GM19238 (cell line): ENCODE results near the gene STIMATE.
A peak's percentile ranks its signal among the peaks of the same experiment; 100 is the strongest.

ENCODE experiments used
- DNase-seq: peaks from one replicate; pipeline ENCODE4 v3.0.0; 2011; ENCODE audit warnings: low spot score; ENCODE audit not compliant: insufficient read length

STIMATE gene

DNA sequence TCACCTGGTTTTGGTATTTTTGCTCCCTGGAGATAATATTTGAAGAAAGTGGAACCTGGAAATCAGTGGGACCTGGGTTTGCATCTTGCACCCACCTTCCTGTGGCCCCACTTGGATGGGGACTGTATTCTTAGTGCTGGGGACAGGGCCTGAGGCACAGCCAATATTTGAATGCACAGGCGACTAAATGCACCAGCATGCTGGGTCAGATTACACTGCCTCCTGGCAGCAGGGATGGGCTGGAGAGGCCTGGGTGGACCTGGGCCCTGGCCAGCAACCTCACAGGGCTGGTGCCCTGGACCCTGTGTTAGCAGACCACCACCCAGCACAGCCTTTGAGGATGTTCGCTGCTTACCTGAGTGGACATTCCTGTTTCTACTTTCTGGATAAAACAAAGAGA lies 77.4 kb downstream of the STIMATE start:
- DNase-seq = no peak

DNA sequence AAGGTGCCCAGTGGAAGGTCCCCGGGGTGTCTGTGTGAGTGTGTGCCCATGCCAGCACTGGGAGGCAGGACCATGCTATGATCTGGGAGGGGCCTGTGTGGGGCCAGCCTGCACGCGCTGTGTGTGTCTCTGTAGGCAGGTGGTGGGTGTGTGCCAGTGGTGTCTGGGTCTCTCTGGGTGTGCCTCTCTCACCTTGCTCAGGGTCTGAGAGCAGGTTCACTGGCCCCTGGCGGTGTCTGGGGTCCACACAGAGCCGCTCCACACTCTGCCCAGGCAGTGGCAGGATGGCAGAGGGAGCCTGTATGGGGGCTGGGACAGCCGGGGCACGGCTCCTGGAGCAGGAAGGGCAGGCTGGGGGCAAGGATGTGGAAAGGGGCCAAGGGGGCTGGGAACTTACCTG lies 79.5 kb downstream of the STIMATE start:
- DNase-seq = no peak

DNA sequence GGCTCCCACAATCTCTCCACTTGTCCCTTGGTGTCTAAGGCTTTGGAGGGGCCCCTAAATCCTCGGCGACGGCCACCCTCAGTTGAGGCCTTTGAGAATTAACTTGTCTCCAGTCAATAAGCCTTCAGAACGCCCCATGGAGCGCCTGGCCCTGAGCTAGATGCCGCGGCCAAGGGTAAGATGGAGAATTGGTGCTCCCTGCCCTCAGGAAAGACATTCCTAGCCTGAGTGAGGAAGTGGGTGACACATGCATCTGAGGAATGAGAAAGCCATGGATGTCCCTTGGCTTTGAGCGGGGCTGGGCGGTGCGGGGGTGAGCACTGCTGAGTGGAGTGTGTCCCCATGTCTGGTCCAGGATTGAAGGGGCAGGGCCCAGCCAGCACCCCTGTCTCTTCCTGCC lies 80.1 kb downstream of the STIMATE start:
- DNase-seq = no peak

DNA sequence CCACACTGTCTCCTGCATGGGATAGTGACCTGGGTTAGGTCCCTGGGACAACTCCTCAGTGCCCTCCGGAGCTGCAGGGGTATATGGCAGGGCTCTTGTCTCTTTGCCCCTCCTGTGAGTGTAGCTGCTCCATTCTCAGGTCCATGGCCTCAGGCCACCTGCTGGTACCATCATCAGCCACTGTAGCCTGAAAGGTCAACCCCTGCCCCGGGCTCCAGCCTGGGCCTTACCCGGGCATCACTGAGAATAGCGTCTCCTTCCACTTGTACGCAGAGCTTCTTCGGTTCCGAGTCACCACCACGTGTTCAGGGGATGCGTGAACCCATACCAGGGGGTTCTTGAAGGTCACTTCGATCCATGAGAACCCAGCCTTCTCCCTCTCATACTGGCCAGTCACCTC lies 80.7 kb downstream of the STIMATE start:
- no peak for DNase-seq

DNA sequence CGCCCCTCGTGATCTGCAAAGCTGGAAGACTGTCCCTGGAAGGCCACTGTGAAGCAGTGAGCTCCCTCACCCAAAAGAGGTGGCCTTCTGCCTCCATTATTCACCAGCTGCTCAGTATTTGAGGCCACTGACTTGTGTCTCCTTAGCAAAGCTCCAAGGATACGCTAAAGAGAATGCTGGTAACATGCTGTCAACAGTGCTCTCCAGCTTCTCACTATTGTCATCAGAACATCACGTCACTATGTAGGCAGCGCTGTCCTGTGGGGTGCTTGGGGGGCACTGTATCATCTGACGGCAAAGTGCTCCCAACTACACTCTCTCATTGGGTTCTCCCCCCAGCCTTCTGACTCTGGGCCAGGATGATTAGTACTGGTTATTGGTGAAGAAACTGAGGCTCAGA lies 81.1 kb downstream of the STIMATE start:
- DNase-seq = no peak

DNA sequence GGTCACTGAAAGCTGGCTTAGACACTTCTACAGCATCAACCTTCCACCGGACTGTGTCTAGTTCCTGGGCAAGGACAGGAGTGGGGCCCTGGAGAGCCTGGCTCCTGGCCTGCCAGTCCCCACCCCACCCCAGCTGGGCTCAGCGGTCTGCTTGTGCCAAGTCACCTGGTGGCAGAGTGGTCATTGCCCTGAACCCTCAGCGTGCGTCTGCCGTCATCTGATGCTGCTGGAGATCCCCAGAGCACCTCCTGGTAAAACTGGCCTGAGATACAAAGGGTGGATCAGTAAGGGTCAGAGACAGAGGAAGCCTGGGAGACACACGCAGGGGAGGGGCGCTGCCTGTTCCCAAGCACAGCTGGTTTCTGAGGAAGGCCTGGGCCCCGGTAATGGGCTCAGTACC lies 83.5 kb downstream of the STIMATE start:
- DNase-seq = no peak

DNA sequence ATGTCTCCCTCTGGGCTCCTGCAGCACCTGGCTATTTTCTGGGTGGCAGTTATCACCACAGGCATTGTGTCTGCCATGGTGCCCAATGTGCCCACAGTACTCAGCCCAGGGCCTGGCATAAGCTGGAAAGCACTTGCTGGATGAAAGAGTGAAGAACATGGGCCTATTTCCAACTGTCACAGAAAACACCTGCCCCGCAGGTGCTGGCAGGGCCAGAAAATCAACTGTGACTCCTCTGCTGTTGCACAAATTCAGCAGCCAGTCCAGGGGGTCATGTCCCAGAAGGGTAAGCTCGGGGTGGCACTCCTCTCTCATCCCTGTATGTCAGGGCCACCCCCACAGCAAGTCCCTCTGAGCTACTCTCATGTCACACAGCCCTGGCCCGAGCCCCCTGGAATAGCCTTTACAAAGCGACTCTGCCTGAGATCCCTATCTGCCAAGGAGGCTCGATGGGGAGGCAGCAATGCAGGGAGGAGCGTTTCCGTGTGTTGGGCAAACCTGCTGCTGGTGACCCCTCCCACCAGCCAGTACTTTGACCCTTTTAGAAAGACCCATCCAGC lies 85.8 kb downstream of the STIMATE start:
- DNase-seq = no peak

DNA sequence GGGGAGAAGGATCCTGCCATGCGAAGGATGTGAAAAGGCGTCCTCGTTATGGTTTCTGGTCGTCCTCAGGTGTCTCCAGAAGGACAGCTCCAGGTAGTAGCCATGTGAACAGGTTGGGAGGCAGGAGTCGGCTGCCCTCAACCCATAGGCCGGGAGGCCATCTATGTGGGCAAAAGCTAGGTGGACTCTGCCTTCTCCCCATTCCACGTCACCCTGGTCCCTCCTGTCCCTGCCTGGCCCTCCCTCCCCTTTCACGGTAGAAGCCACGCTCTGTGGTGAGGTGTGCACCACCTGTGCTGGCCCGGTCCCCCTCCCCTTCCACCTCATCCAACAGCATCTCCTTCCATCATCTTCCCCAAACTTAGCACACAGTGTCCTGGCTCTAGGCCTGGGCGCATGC lies 86.4 kb downstream of the STIMATE start:
- no peak for DNase-seq

DNA sequence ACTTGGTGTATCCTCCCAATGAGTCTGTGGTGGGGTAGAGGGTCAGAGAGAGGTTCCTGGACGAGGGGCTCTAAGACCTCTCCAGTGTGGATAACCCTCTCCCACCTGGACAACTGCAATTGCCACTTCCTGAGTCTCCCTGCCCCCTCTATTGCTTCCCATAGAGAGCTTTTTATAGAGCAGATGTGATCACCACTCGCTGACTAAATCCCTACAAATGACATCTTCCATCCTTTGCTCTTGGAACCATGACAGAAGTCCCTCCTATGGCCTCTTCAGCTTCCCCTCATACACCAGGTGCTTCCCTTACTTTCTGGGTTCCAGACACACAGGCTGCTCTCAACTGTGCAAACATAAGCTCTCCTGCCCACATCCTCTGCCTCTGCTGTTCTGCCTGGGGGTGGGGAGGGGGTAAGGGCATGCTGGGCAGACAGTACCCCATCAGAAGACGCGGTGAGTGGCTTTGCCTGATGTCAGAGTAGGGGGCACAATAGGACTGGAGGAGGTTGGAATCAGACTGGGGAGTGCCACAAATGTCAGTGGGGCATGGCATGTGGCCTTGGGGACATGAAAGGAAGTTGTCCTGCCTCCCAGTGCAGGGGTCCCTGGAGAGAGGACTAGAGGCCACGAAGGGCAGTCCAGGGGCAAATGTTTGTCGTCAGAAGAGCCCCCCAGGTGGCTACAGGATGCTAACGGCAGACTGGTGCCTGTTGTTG lies 87.5 kb downstream of the STIMATE start:
- no peak for DNase-seq

DNA sequence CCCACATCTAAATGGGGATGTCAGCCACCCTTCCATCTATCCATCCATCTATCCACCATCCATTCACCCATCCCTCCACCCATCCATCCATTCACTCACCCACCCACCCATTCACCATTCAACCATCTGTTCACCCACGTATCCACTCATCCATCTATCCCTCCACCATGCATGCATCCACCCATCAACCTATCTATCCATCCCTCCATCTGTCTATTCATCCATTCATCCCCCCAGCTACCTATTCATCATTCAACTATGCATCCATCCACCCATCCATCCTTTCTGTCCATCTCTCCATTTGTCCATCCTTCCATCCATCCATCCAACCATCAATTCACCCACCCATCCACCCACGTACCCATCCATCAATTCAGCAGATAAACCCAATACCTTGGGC lies 88.2 kb downstream of the STIMATE start:
- DNase-seq = no peak

DNA sequence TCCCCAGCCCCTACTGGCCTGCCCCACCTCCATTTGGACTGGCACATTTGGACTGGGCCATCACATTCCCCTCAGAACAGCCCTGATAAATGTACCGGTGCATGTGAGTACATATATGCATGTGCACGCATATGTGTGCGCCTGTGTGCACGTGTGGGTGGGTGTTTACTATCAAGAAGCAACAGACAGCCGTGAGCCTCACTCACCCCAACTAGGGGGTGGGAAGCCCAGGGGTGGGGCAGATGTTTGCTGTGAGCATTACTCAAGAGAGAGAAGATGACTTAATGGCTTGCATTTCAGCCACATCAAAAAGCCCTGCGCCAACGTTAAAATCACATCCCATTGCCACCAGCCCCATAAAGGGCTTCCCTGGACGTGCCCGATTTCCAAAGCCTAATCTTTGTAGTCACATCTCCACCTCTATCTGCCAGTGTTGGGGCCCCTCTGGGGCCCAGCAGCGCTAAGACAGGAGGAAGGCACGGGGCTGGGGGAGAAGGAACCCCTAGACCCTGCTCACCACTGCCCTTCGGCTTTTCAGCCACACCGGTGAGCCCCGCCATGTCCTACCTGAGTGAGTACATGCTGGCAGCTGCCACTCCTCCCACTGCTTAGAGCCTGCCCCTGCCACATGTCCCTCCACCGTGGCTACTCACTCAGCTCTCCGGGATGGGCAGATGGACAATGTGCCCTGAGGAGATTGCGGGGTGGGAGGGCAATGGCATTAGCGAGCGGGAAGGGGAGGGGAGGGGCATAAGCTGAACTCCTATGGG lies 91.9 kb downstream of the STIMATE start:
- no peak for DNase-seq

DNA sequence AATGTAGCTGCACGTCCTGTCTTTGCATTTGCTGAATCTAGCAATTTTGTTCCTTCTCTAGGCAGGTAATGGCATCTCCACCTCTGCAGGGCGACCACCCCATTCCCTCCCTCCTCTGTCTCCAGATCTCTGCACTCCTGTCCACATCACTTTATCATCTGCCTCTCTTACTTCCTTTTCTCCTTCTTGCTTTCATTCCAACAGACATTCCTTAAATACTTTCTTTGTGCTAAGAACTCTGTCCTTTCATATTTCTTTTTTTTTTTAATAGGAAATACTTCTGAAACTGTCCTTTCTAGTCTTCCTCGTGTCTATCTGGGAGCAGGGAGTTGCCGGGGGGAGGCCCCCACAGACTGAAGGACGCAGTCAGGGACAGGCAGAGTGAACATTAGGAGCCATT lies 95.5 kb downstream of the STIMATE start:
- DNase-seq = no peak

DNA sequence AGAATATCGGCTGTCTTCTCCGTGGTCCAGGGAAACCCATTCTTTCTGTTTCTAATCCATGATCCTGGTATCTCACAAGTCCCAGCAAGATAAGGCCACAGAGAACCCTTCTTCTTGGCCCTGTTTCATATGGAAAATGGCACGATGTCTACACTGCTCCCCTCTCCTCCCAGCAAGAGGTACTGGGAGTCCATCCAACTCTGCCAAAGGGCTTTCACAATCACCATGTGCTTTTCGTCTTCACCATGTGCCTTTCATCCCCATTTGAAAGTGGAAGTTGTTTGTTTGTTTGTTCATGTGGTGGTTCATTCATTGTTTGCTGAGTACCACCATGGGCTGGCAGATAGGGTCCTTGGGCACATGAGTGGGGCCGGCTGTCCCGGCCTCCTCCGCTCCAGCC lies 97.3 kb downstream of the STIMATE start:
- DNase-seq = no peak

DNA sequence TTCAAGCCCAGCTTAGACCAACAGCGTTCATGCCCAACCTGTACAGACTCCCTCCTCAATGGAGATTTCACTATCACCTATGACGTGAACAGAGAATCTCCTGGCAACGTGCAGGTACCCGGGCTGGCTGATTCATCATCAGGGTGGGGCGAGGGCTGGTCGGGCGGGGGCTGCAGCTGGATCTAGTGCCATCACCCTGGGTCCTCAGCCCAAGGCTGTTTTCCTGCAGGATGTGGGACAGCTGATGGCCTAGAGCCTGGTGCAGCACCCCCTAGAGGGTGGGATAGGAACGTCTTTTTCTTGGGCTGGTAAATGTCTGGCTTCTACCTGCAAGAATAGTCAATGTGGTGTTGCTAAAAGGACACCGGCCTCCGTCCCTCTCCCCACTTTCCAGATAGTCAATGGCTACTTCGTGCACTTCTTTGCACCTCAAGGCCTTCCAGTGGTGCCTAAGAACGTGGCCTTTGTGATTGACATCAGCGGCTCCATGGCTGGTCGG lies 98.3 kb downstream of the STIMATE start:
- DNase-seq = peak; percentile 51

DNA sequence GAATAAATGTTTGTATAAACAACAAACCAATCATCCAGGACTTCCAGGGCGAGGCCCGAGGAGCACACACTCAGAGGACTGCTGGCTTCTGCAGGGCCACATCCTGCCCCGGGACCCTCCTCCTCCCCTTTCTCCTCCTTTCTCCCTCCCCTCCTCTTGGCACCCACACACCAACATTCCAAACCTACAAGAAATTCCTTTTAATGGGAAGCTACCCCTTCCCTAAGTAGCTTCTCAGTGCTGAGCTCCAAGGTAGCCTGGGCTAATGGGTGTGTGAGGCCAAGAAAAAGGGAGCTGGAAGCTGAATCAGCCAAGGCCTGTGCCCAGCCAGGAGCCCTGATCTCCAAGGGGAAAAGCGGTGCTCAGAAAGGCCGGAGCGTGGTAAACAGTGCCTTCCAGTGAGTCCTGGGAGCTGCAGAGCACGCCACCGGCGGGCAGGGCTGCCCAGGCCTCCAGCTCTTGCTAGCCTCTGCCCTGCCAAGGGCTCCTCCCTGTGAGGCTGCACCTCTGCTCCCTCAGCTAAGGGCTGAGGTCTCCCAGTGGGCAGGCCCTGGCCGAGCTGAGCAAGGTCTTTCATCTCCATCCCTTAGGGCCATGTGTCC lies 98.9 kb downstream of the STIMATE start:
- no peak for DNase-seq

DNA sequence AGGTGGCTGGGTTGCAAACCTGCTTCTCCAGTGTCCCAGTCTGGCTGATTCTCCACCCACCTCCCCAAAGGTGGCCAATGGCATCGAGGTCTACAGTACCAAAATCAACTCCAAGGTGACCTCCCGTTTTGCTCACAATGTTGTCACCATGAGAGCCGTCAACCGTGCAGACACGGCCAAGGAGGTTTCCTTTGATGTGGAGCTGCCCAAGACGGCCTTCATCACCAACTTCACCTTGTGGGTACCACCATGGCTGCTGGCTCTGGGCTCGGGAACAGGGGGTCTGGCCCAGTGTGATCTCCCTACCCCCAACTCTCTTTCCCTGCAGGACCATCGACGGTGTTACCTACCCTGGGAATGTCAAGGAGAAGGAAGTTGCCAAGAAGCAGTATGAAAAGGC lies 100.9 kb downstream of the STIMATE start:
- DNase-seq = no peak

DNA sequence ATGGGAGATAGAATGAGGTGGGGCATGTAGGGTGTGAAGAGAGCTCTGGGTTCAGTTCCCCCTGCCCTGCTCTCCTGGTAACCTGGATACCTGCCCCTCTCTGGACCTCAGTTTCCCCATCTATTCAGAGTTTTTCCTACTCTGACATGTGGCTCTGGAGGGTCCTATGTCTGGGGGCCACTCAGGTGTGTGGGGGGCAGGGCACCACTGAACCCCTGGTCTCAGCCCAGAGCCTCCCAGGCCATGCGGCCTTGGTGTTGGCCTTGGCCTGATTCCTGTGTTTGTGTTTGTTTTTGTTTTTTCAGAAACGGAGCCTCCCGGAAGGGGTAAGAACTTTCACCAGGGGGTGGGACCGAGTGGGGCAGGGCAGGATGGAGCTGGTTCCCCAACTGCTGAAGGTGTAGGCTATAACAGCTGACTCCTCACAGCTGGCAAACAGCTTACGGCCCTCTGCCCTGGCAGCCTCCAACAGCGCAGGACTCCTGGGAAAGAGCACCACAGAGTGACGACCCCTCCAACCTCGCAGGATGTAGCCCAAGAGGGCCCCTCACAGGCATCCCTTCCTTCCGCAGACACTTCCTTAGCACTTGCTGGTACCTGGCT lies 101.9 kb downstream of the STIMATE start:
- no peak for DNase-seq

DNA sequence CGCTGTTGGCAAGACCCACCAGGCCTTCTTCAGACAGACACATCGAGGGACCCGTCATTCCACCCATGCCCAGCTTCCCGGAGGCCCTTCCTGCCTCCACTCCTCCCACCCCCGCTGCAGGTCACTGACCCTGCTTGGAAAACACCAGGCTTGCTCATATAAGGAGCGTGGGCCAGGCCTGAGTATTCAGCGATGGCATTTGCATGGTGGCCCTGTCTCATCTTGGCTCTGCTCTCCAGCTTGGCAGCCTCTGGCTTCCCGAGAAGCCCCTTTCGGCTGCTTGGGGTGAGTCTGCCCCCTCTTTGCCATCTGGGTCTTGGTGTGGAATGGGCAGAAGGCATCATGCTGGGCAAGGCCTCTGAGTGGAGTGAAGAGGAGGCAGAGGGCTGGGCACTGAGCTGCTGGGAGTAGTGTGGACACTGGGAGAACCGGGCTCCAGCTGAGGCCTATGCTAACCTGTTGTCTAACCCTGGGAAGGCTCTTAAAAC lies 102.7 kb downstream of the STIMATE start, which contains the start of gene ITIH3:
Gene ITIH3, plus strand, starts transcription at position 185 of the 488 bp plus-strand sequence. Its CDS starts 8 bp downstream, at position 193.
- no peak for DNase-seq

DNA sequence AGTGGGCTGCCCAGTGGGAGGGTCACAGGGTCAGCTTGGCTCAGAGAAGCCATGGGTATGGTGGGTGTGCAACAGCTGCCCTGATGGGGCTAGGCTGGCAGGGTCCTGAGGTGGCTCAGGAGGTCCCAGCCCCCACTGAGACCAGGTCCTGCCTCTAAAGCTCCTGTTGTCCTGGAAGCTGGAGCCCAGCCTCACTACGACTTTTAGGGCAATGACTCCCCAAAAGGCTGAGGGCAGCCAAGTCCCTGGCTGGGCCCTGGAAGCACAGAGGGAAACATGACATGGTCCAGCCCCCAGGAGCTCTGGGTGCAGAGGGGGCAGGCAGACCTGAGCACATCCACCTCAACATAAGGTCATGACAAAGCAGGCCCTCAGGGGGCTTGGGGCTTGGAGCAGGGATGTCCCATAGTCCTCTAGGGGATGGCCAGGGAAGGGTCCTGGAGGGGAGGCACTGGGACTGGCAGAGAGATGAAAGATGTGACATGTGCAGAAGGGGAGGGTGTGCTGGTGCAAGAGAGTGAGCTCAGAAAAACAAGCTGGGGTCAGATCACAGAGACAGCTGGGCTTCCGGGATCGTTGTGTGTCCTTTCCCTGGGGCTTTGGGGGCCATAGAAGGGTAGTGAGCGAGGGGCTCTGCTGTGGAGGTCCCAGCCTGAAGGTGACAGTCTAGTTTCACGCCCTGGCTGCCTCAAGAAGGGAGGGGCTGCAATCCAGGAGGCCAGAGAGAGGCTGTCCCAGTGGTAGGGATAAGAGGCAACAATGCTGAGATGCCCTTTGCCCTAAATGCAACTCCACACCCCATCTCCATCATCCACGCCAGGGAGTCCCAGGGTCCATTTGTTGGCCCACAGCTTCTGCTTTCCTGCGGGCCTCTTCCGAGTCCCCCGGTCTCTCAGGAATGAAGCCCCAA lies 103.4 kb downstream of the STIMATE start:
- no peak for DNase-seq

DNA sequence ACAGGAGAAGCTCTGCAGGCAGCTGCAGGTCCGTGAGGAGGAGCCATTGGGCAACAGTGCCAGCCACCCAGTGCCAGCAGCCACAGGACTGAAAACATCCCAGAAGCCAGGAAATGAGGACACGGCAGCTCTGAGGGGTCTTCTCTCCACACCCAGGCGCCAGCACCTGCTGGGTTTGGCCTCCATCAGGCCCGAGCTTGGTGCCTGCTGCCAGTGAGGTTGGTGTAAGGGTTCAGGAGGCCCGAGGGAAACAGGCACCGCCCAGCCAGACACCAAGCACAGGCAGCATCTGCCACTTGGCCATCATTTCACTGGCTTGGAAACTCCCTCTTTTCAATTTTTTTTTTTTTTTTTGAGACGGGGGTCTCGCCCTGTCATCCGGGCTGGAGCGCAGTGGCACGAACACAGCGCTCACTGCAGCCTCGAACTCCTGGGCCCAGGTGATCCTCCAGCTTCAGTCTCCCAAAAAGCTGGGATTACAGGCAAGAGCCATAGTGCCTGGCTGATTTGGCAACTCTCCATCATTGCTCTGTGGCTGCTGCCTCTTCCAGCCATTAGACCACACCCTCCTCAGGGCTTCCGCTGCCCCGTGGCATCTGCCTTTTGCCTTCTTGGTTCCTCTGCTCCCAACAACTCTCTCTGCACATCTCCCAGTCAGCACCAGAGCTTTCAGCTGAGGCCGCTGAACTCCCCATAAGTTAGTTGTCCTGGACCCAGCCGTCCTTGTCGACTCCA lies 104.2 kb downstream of the STIMATE start:
- DNase-seq = no peak
